Panc1 (cell line): Measurements from ENCODE around the gene MYO18A.

Experiments used
- CTCF ChIP-seq: fragments of 450-650 bp; IDR thresholded peaks from 2 replicates; pipeline ENCODE4 v1.5.1; 2017; ENCODE audit warnings: mild to moderate bottlenecking
- POLR2AphosphoS5 ChIP-seq: IDR thresholded peaks from 2 replicates; pipeline ENCODE4 v1.6.1; 2012; ENCODE audit warnings: mild to moderate bottlenecking, low read depth, low read length, moderate library complexity

GRCh38 chr17:29070308-29070707, 109.9 kb downstream of the MYO18A start:
- TF ChIP-seq CTCF (no peak), POLR2AphosphoS5 (no peak; the same call in 1 of the 2 replicates)
